ENCODE measurements around the gene MCF2L.

Gene MCF2L

GRCh38 chr13:113042456-113042855 is 73.4 kb downstream of the MCF2L start:
- Histone ChIP-seq H3K27me3 (replicated peaks; ENCODE audit: insufficient read depth, low read length) (peaks cover 100% of the 10 kb centered on the region), H4K20me1 (ENCODE audit: insufficient read depth, low read length) (no peaks in the 10 kb centered on the region), H3K27ac (ENCODE audit: low read length) (no peak overlapping the region), H2AFZ (ENCODE audit: low read length) (no peak overlapping the region), H3K4me2 (ENCODE audit: low read depth, low read length) (no peak overlapping the region), H3K9me2 (replicated peaks; ENCODE audit: insufficient read depth, low read length) (no peaks in the 10 kb centered on the region), H3K4me1 (ENCODE audit: low read length) (no peaks in the 10 kb centered on the region), H3K9me3 (replicated peaks; ENCODE audit: insufficient read depth, low read length) (no peaks in the 10 kb centered on the region), H3K79me2 (ENCODE audit: low read length) (no peaks in the 10 kb centered on the region), H3K4me3 (ENCODE audit: low read length) (no peak overlapping the region), H3F3A (ENCODE audit: insufficient read depth, low read length) (no peaks in the 10 kb centered on the region), H3K9ac (ENCODE audit: low read length) (no peak overlapping the region), H3K36me3 (replicated peaks; ENCODE audit: insufficient read depth, low read length) (no peaks in the 10 kb centered on the region)
- no peak for TF ChIP-seq CTCF (IDR thresholded peaks at IDR 0.05; ENCODE audit: low read length)
- TF ChIP-seq EZH2 (optimal IDR thresholded peaks at IDR 0.05; ENCODE audit: low read depth, low read length) = no peak
- no peak for DNase-seq

GRCh38 chr13:113043001-113043630 is 74.1 kb downstream of the MCF2L start:
- H2AFZ ChIP-seq (ENCODE audit: low read length) = no peak overlapping the region
- peaks cover 100% of the 10 kb centered on the region for H3K27me3 ChIP-seq (replicated peaks; ENCODE audit: insufficient read depth, low read length)
- TF ChIP-seq CTCF (IDR thresholded peaks at IDR 0.05; ENCODE audit: low read length) (no peak), EZH2 (optimal IDR thresholded peaks at IDR 0.05; ENCODE audit: low read depth, low read length) (no peak), EZH2phosphoT487 (IDR thresholded peaks at IDR 0.05; ENCODE audit: low read length) (no peak)

GRCh38 chr13:113043931-113044330 is 74.9 kb downstream of the MCF2L start:
- H3K4me1 ChIP-seq (ENCODE audit: low read length) = no peaks in the 10 kb centered on the region
- no peak for TF ChIP-seq EZH2phosphoT487 (IDR thresholded peaks at IDR 0.05; ENCODE audit: low read length)
- TF ChIP-seq EZH2 (optimal IDR thresholded peaks at IDR 0.05; ENCODE audit: low read depth, low read length) = no peak
- TF ChIP-seq CTCF (IDR thresholded peaks at IDR 0.05; ENCODE audit: low read length) = no peak
- peaks cover 99% of the 10 kb centered on the region for H3K27me3 ChIP-seq (replicated peaks; ENCODE audit: insufficient read depth, low read length)
- no peak overlapping the region for H3K27ac ChIP-seq (ENCODE audit: low read length)
- no peak overlapping the region for H2AFZ ChIP-seq (ENCODE audit: low read length)
- H3K36me3 ChIP-seq (replicated peaks; ENCODE audit: insufficient read depth, low read length) = no peaks in the 10 kb centered on the region
- H3K9ac ChIP-seq (ENCODE audit: low read length) = no peak overlapping the region
- no peaks in the 10 kb centered on the region for H3K9me2 ChIP-seq (replicated peaks; ENCODE audit: insufficient read depth, low read length)
- H3K79me2 ChIP-seq (ENCODE audit: low read length) = no peaks in the 10 kb centered on the region
- no peaks in the 10 kb centered on the region for H3K9me3 ChIP-seq (replicated peaks; ENCODE audit: insufficient read depth, low read length)
- no peak overlapping the region for H3K4me2 ChIP-seq (ENCODE audit: low read depth, low read length)
- H4K20me1 ChIP-seq (ENCODE audit: insufficient read depth, low read length) = no peaks in the 10 kb centered on the region
- DNase-seq = no peak
- no peak overlapping the region for H3K4me3 ChIP-seq (ENCODE audit: low read length)
- no peaks in the 10 kb centered on the region for H3F3A ChIP-seq (ENCODE audit: insufficient read depth, low read length)

More at GRCh38 chr13:113043001-113043630, 74.1 kb downstream of the MCF2L start:
- Histone ChIP-seq H3K9me3 (replicated peaks; ENCODE audit: insufficient read depth, low read length) (no peaks in the 10 kb centered on the region), H3F3A (ENCODE audit: insufficient read depth, low read length) (no peaks in the 10 kb centered on the region), H3K9me2 (replicated peaks; ENCODE audit: insufficient read depth, low read length) (no peaks in the 10 kb centered on the region), H3K4me3 (ENCODE audit: low read length) (no peak overlapping the region), H3K9ac (ENCODE audit: low read length) (no peak overlapping the region), H3K4me2 (ENCODE audit: low read depth, low read length) (no peak overlapping the region), H3K4me1 (ENCODE audit: low read length) (no peaks in the 10 kb centered on the region), H3K79me2 (ENCODE audit: low read length) (no peaks in the 10 kb centered on the region), H4K20me1 (ENCODE audit: insufficient read depth, low read length) (no peaks in the 10 kb centered on the region), H3K27ac (ENCODE audit: low read length) (no peak overlapping the region), H3K36me3 (replicated peaks; ENCODE audit: insufficient read depth, low read length) (no peaks in the 10 kb centered on the region)
- no peak for DNase-seq
